AG09319 (cell line): ENCODE data around the gene SCRN2.

Source experiments
- DNase-seq: peaks from one replicate; pipeline ENCODE4 v3.0.0-alpha.2; 2010; ENCODE audit warnings: low read depth; ENCODE audit errors: extremely low read depth
- TF ChIP-seq, protein P1 (sequence below): IDR thresholded peaks from 2 replicates; pipeline ENCODE4 v1.5.1; 2011; ENCODE audit warnings: low read depth, mild to moderate bottlenecking, inconsistent platforms, low read length, moderate library complexity

Gene SCRN2

DNA sequence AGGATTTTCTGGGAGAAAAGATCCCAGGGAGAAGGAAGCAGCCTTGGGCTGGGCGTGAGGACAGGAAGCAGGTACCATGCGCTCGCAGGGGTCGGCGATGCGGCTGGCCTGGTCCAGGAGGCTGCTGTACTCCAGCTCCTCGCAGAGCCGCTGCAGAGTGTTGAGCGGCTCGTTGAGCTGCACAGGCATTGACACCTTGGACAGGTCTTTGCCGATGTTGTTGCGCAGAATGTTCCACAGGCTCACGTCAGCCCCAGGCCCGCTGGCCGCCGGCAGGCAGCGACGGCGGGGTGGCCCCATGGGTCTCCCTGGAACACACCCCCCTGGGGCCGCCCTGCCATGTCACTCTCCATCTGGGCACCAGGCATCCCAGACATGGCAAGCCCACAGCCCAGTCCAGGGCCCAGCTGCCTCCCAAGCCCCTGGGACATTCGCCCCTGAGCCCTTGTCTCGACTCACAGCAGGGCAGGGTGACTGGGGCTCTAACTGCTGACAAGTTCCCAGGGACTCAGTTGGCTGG, 27.5 kb downstream of the SCRN2 start:
- DNase-seq: no peak
- TF ChIP-seq, protein P1, sequence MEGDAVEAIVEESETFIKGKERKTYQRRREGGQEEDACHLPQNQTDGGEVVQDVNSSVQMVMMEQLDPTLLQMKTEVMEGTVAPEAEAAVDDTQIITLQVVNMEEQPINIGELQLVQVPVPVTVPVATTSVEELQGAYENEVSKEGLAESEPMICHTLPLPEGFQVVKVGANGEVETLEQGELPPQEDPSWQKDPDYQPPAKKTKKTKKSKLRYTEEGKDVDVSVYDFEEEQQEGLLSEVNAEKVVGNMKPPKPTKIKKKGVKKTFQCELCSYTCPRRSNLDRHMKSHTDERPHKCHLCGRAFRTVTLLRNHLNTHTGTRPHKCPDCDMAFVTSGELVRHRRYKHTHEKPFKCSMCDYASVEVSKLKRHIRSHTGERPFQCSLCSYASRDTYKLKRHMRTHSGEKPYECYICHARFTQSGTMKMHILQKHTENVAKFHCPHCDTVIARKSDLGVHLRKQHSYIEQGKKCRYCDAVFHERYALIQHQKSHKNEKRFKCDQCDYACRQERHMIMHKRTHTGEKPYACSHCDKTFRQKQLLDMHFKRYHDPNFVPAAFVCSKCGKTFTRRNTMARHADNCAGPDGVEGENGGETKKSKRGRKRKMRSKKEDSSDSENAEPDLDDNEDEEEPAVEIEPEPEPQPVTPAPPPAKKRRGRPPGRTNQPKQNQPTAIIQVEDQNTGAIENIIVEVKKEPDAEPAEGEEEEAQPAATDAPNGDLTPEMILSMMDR: no peak

DNA sequence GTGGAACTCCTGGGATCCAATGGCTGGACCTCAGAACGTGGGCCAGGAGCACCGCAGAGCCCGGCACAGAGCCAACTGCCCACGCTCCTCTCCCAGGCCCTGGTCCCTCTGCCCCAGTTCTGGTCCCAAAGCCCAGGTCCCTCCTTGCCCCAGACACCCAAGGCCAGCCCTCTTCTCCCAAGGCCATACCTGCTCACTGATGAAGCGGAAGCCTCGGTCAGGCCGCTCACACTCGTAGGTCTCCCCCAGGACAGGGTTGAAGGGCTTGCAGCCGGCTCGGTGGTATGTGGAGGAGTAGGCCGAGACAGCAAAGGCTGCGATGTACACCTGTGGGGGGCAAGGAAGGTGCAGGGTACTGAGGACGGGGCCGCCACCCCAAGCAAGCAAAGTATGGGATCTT, 28.0 kb downstream of the SCRN2 start:
- TF ChIP-seq, protein P1: no peak
- DNase-seq: no peak

DNA sequence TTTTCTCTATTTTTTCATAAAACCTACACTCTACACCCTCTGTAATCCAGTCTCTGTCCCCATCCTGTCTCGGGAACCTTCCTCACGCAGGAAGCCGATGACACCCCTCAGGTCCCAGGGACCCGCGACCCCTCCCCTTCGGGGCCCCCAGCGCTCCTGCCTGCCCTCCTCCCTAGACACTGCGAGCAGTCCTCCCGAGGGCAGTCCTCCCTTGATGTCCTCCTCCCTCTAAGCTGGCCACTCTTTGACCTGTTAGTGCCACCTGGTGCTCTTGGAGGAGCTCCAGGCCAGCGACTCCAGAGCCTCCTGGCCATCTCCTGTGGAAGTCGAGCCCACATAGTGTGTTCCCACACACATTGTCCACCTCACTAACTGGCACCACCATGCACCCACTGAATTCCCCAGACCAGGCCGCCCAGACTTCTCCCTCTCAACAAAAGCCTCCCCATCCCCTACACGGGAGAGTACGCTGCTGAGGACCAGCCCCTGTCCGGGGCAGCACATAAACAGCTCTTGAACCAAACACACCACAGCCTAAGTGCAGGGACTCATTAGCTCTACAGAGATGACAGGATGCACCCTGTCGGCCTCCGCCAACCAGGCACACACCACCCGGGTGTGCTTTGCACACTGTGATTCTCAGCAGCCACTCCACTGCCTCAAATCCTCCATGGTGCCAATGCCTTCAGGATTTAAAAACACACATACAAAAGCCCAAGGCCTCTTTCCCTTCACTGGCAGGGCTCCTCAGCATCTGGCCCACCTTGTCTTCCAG, 28.7 kb downstream of the SCRN2 start:
- TF ChIP-seq, protein P1: no peak
- DNase-seq: no peak

DNA sequence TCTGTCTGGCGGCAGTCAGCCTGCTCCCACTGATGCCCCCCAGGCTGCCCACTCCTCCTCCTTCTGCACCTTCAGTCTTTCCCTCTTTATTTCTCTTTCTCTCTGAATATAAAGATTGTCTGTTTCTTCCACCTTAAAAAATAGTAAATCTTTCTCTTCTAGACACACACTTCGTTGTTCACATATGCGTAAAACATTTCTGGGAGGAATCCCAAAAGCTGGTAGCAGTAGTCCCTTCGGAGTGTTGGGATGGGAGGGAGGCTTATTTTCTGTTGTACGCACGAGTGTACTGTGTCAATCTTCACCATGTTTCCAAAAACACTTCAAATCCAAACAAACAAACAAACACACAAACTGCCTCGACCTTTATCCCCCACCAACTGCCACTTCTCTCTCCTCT, 29.4 kb downstream of the SCRN2 start:
- TF ChIP-seq, protein P1: no peak
- DNase-seq: no peak

DNA sequence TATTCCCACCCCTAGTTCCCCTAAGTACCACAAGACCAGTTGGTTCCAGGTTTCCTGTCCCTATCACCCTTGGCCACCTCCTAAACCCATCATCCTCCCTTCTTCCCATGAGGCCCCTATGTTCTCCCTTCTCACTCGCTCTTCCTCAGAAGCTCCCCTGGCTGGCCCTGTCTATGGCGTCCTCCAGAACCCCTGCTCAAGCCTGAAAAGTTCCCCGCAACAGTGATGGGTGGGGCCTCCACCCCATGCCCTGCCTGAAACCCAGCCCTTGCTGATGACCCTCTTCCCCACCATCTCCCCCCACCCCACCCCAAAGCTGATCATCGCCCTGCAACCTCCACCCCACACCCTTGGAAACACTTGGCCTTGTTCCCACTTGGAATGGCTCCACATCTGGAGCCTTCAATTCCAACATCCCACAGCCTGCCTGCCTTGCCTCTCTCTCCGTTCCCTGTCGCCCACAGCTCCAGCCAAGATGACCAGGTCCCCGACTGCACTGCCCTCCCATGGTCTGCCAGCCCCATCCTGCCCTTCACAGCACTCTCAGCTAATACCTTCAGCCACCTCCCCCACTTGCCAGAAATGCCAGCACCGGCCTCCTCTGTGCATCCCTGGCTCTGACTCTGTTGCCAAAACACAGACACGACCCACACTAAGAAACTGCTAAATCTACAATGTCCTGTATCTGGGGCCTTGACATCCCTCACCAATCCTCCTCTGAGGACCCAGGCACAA, 30.0 kb downstream of the SCRN2 start:
- DNase-seq: no peak
- TF ChIP-seq, protein P1: no peak

DNA sequence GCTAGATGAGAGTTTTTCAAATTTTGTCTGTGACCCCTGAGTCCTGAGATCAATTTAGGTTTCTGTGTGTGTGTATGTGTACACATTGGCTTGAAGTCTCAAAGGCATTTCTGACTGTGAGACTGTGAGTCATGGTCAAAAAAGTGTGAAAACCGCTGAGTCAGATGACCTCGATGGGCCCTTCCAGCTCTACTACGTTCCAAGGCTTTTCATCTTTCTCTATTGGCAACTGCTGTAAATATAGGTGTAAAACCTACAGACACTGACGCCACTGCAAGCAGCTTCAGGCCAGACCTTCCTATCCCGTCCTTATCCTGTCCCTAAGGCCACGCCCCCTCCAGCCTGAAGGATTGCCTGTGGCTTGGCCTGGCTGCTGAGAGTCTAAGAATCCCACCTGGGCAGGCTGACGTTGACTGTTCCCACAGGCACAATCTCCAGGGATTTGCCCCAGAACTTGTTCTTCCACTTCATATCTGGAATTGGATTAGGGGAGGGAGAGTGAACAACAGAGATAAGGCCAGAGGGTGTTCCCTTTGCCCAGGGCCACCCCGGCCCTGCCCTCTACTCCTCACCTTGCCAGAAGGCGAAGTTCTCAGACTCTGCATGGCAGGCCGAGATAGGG, 30.8 kb downstream of the SCRN2 start:
- TF ChIP-seq, protein P1: no peak
- peak; percentile 49 for DNase-seq
